Liver (tissue), 9 donors: ENCODE results near the gene NDST1. TPM values are rescaled to one million over a fixed set of nuclear protein-coding genes. Genes with fewer than 3 reads are reported as not detected.
A peak's percentile ranks its signal among the peaks of the same experiment; 100 is the strongest.

Experiments
- DNase-seq: peaks from one replicate; pipeline ENCODE4 v3.0.0-alpha.2; 2017; ENCODE audit warnings: low spot score
- H3K27ac ChIP-seq, 2 donors: one replicate each; pipeline ENCODE4 v1.7.0; 2013; ENCODE audit warnings: inconsistent platforms in 2 of 2, low read length in 2 of 2, control low read depth in 1 of 2, low read depth in 1 of 2, mild to moderate bottlenecking in 1 of 2
- H3K27me3 ChIP-seq, 4 donors: one replicate each; pipeline versions ENCODE4 v1.6.1 to v1.7.0; 2013; ENCODE audit warnings: low read length in 3 of 4, inconsistent platforms in 1 of 4, mild to moderate bottlenecking in 1 of 4, moderate library complexity in 1 of 4; ENCODE audit not compliant: control insufficient read depth in 4 of 4, insufficient read depth in 4 of 4
- H3K36me3 ChIP-seq, 4 donors: one replicate each; pipeline versions ENCODE4 v1.6.1 to v1.7.0; 2013; ENCODE audit warnings: low read length in 3 of 4, mild to moderate bottlenecking in 3 of 4, low read depth in 1 of 4, moderate library complexity in 1 of 4; ENCODE audit not compliant: control insufficient read depth in 4 of 4, insufficient read depth in 3 of 4
- H3K4me1 ChIP-seq, 4 donors: one replicate each; pipeline versions ENCODE4 v1.6.1 to v1.7.0; 2013; ENCODE audit warnings: low read length in 3 of 4, mild to moderate bottlenecking in 3 of 4, moderate library complexity in 1 of 4; ENCODE audit not compliant: control insufficient read depth in 4 of 4, insufficient read depth in 4 of 4
- H3K4me3 ChIP-seq, 3 donors: one replicate each; pipeline versions ENCODE4 v1.6.1 to v1.7.0; 2013; ENCODE audit warnings: low read length in 3 of 3, control low read depth in 1 of 3, low read depth in 1 of 3, mild to moderate bottlenecking in 1 of 3
- H3K9ac ChIP-seq, 2 donors: one replicate each; pipeline ENCODE4 v1.7.0; 2013; ENCODE audit warnings: low read length in 2 of 2, mild to moderate bottlenecking in 2 of 2, moderate library complexity in 2 of 2, control low read depth in 1 of 2, low read depth in 1 of 2
- H3K9me3 ChIP-seq, 4 donors: one replicate each; pipeline versions ENCODE4 v1.6.1 to v1.7.0; 2013; ENCODE audit warnings: low read length in 3 of 4; ENCODE audit not compliant: control insufficient read depth in 4 of 4
- ATF3 ChIP-seq: IDR thresholded peaks from 2 replicates; pipeline ENCODE4 v1.6.1; 2016; ENCODE audit warnings: antibody characterized with exemption
- EGR1 ChIP-seq, 2 donors: IDR thresholded peaks; 2 replicates each; pipeline ENCODE4 v1.6.1; 2016 to 2018; ENCODE audit warnings: antibody characterized with exemption in 2 of 2, low read depth in 2 of 2
- FOXA1 ChIP-seq: IDR thresholded peaks from 2 replicates; pipeline ENCODE4 v1.6.1; 2016; ENCODE audit warnings: antibody characterized with exemption
- FOXA2 ChIP-seq: IDR thresholded peaks from 2 replicates; pipeline ENCODE4 v1.6.1; 2016; ENCODE audit warnings: antibody characterized with exemption
- GABPA ChIP-seq, 2 donors: IDR thresholded peaks in 1 of 2; conservative IDR thresholded peaks in 1 of 2; 2 replicates each; pipeline ENCODE4 v1.6.1; 2016; ENCODE audit warnings: antibody characterized with exemption in 2 of 2, mild to moderate bottlenecking in 1 of 2, moderate library complexity in 1 of 2
- HNF4A ChIP-seq, 2 donors: conservative IDR thresholded peaks; 2 replicates each; pipeline ENCODE4 v1.6.1; 2016; ENCODE audit warnings: antibody characterized with exemption in 2 of 2, mild to moderate bottlenecking in 2 of 2
- JUND ChIP-seq, 2 donors: IDR thresholded peaks; 2 replicates each; pipeline ENCODE4 v1.6.1; 2016; ENCODE audit warnings: antibody characterized with exemption in 2 of 2
- NR2F2 ChIP-seq: IDR thresholded peaks from 2 replicates; pipeline ENCODE4 v1.6.1; 2016; ENCODE audit warnings: antibody characterized with exemption
- RAD21 ChIP-seq, 2 donors: IDR thresholded peaks; 2 replicates each; pipeline ENCODE4 v1.6.1; 2016; ENCODE audit warnings: antibody characterized with exemption in 2 of 2, mild to moderate bottlenecking in 2 of 2
- RXRA ChIP-seq, 2 donors: IDR thresholded peaks; 2 replicates each; pipeline ENCODE4 v1.6.1; 2017 to 2018; ENCODE audit warnings: antibody characterized with exemption in 2 of 2, mild to moderate bottlenecking in 1 of 2
- SP1 ChIP-seq: IDR thresholded peaks from 2 replicates; pipeline ENCODE4 v1.6.1; 2018; ENCODE audit warnings: antibody characterized with exemption, mild to moderate bottlenecking
- TAF1 ChIP-seq: conservative IDR thresholded peaks from 2 replicates; pipeline ENCODE4 v1.6.1; 2016; ENCODE audit warnings: antibody characterized with exemption, mild to moderate bottlenecking
- YY1 ChIP-seq: IDR thresholded peaks from 2 replicates; pipeline ENCODE4 v1.6.1; 2016; ENCODE audit warnings: antibody characterized with exemption, mild to moderate bottlenecking
- ZBTB33 ChIP-seq: IDR thresholded peaks from 2 replicates; pipeline ENCODE4 v1.6.1; 2016; ENCODE audit warnings: antibody characterized with exemption
- WGBS: extraction: QIAGEN DNeasy Blood & Tissue Kit; methylation state at CpG from one replicate; pipeline ENCODE4 v1.1.7; 2013; 5-methylcytosine and 5-hydroxymethylcytosine counted together
- polyA plus RNA-seq, 2 donors: library from polyadenylated mRNA; stranded (reverse) in 1 of 2; unstranded in 1 of 2; fragments of 200-250 nt in 1 of 2; fragments of >200 nt in 1 of 2; fragmentation: Nextera tagmentation in 1 of 2; extraction: Ambion mirVana in 1 of 2; gene quantifications; one replicate each; pipeline versions ENCODE4 v1.2.1 to v1.2.3, GENCODE V29; 2013 to 2015
- total RNA-seq, 2 donors: library from RNA; depleted of rRNA; stranded (reverse); fragments of >200 nt; gene quantifications; one replicate each; pipeline ENCODE4 v1.2.3, GENCODE V29; 2014
- TF ChIP-seq, protein P1 (sequence below): fragments of 150-350 bp; IDR thresholded peaks from 2 replicates; pipeline ENCODE4 v1.5.1; 2017; ENCODE audit warnings: improper control_type of control experiment, low read depth, low read length; ENCODE audit not compliant: missing input control
- TF ChIP-seq, protein P2 (sequence below): IDR thresholded peaks from 2 replicates; pipeline ENCODE4 v1.6.1; 2016; ENCODE audit warnings: antibody characterized with exemption
- TF ChIP-seq, protein P3 (sequence below): IDR thresholded peaks from 2 replicates; pipeline ENCODE4 v1.6.1; 2016; ENCODE audit warnings: antibody characterized with exemption, mild to moderate bottlenecking
- donor health status: healthy.
- donor health status: healthy.
- donor health status: healthy.
- donor health status: healthy.
- donor health status: healthy.

The NDST1 gene
- total and polyA plus RNA-seq, 4 donors, result 10.3 to 103 (median 39.0) TPM

- DNase-seq, result no peak
- TF ChIP-seq, protein P1, sequence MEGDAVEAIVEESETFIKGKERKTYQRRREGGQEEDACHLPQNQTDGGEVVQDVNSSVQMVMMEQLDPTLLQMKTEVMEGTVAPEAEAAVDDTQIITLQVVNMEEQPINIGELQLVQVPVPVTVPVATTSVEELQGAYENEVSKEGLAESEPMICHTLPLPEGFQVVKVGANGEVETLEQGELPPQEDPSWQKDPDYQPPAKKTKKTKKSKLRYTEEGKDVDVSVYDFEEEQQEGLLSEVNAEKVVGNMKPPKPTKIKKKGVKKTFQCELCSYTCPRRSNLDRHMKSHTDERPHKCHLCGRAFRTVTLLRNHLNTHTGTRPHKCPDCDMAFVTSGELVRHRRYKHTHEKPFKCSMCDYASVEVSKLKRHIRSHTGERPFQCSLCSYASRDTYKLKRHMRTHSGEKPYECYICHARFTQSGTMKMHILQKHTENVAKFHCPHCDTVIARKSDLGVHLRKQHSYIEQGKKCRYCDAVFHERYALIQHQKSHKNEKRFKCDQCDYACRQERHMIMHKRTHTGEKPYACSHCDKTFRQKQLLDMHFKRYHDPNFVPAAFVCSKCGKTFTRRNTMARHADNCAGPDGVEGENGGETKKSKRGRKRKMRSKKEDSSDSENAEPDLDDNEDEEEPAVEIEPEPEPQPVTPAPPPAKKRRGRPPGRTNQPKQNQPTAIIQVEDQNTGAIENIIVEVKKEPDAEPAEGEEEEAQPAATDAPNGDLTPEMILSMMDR, result no peak
- no peak for TF ChIP-seq FOXA2
- peak in 1 of 2 donors; percentile 14 for TF ChIP-seq EGR1 (IDR thresholded peaks at IDR 0.05; ENCODE audit: low read depth in 2 of 2)
- no peak for TF ChIP-seq JUND (IDR thresholded peaks at IDR 0.05)
- TF ChIP-seq HNF4A (conservative IDR thresholded peaks at IDR 0.05), result peak in 1 of 2 donors; percentile 52
- TF ChIP-seq, protein P2, sequence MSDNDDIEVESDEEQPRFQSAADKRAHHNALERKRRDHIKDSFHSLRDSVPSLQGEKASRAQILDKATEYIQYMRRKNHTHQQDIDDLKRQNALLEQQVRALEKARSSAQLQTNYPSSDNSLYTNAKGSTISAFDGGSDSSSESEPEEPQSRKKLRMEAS, result peak; percentile 59
- peak in 1 of 2 donors; percentile 14 for TF ChIP-seq RXRA (IDR thresholded peaks at IDR 0.05)
- peak; percentile 98 for TF ChIP-seq NR2F2
- no peak for TF ChIP-seq YY1
- TF ChIP-seq, protein P3, sequence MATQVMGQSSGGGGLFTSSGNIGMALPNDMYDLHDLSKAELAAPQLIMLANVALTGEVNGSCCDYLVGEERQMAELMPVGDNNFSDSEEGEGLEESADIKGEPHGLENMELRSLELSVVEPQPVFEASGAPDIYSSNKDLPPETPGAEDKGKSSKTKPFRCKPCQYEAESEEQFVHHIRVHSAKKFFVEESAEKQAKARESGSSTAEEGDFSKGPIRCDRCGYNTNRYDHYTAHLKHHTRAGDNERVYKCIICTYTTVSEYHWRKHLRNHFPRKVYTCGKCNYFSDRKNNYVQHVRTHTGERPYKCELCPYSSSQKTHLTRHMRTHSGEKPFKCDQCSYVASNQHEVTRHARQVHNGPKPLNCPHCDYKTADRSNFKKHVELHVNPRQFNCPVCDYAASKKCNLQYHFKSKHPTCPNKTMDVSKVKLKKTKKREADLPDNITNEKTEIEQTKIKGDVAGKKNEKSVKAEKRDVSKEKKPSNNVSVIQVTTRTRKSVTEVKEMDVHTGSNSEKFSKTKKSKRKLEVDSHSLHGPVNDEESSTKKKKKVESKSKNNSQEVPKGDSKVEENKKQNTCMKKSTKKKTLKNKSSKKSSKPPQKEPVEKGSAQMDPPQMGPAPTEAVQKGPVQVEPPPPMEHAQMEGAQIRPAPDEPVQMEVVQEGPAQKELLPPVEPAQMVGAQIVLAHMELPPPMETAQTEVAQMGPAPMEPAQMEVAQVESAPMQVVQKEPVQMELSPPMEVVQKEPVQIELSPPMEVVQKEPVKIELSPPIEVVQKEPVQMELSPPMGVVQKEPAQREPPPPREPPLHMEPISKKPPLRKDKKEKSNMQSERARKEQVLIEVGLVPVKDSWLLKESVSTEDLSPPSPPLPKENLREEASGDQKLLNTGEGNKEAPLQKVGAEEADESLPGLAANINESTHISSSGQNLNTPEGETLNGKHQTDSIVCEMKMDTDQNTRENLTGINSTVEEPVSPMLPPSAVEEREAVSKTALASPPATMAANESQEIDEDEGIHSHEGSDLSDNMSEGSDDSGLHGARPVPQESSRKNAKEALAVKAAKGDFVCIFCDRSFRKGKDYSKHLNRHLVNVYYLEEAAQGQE, result no peak
- no peak for TF ChIP-seq ZBTB33
- peak; percentile 15 for TF ChIP-seq SP1
- TF ChIP-seq GABPA (IDR thresholded peaks at IDR 0.05 in 1 of 2, conservative IDR thresholded peaks at IDR 0.05 in 1 of 2), result no peak
- no peak for TF ChIP-seq FOXA1
- Histone ChIP-seq H3K4me3 (no peak overlapping the region), H3K27ac (peak overlapping the region in 1 of 2 donors; percentile 31), H3K9ac (no peak overlapping the region), H3K36me3 (no peaks in the 10 kb centered on the region), H3K9me3 (no peaks in the 10 kb centered on the region), H3K27me3 (no peaks in the 10 kb centered on the region), H3K4me1 (peaks cover 10 to 24% (median 16%) of the 10 kb centered on the region in 4 donors)
- 64% methylated on average over 8 of the region's 8 CpGs for WGBS
Measured at GRCh38 chr5:150465927-150466326, 42.0 kb upstream of the NDST1 start.

GRCh38 chr5:150468206-150468605, 39.7 kb upstream of the NDST1 start:
- Histone ChIP-seq H3K4me1 (peaks cover 10 to 32% (median 21%) of the 10 kb centered on the region in 4 donors), H3K36me3 (no peaks in the 10 kb centered on the region), H3K9me3 (no peaks in the 10 kb centered on the region), H3K9ac (no peak overlapping the region), H3K27ac (no peak overlapping the region), H3K27me3 (no peaks in the 10 kb centered on the region), H3K4me3 (no peak overlapping the region)
- DNase-seq, result no peak
- 97% methylated on average over 4 of the region's 4 CpGs for WGBS
- no peak for TF ChIP-seq HNF4A (conservative IDR thresholded peaks at IDR 0.05)
- no peak for TF ChIP-seq NR2F2
- no peak for TF ChIP-seq YY1
- TF ChIP-seq FOXA2, result no peak
- TF ChIP-seq SP1, result no peak
- TF ChIP-seq RAD21 (IDR thresholded peaks at IDR 0.05), result no peak
- TF ChIP-seq, protein P2, result no peak
- TF ChIP-seq JUND (IDR thresholded peaks at IDR 0.05), result no peak
- no peak for TF ChIP-seq GABPA (IDR thresholded peaks at IDR 0.05 in 1 of 2, conservative IDR thresholded peaks at IDR 0.05 in 1 of 2)
- no peak for TF ChIP-seq EGR1 (IDR thresholded peaks at IDR 0.05; ENCODE audit: low read depth in 2 of 2)
- TF ChIP-seq TAF1, result no peak
- TF ChIP-seq ATF3, result no peak
- TF ChIP-seq, protein P1, result no peak
- TF ChIP-seq ZBTB33, result no peak
- no peak for TF ChIP-seq FOXA1
